COLO829 (cell line): ENCODE results near the gene GUCY1B1.

Experiments
- DNase-seq: peaks from one replicate; pipeline ENCODE4 v3.0.0; 2012; ENCODE audit warnings: low spot score

The GUCY1B1 gene

DNA sequence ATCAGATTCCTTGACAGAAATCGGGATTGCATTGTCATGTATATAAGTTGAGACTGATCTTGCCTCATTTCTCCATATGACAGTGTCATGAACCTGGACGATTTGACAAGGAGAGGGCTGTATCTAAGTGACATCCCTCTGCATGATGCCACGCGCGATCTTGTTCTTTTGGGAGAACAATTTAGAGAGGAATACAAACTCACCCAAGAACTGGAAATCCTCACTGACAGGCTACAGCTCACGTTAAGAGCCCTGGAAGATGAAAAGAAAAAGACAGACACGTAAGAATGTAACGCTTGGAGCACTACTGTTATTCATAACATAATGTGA lies 40.9 kb downstream of the GUCY1B1 start:
- no peak for DNase-seq

DNA sequence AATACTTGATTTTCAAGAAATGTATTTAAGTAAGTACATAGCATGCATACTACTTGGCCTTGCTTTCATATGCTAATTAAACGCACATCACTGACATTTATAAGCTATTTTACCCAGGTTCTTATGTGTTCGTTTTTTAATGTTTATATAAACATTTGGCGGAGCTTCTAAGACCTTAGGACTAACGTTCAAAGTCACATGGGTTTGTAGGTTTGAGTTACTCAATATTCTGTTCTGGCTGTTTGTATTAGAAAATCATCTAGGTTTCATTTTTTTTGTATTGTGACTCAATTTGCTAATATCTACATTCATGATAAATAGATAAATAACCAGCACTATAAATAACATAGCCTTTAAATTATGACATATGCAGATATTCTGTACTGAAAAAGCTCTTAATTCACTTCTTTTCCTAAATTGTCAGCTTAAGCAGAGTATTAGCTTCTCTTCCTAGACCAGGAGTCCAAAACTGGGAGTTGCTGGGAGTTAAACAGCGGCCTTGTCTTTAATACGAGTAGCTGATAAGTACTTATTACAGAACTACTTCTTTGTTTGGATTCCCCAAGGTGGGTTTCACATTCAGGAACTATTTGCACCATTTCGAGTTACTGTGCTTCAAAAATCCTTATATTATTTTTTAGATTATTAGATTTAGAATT lies 42.0 kb downstream of the GUCY1B1 start:
- DNase-seq, result no peak

DNA sequence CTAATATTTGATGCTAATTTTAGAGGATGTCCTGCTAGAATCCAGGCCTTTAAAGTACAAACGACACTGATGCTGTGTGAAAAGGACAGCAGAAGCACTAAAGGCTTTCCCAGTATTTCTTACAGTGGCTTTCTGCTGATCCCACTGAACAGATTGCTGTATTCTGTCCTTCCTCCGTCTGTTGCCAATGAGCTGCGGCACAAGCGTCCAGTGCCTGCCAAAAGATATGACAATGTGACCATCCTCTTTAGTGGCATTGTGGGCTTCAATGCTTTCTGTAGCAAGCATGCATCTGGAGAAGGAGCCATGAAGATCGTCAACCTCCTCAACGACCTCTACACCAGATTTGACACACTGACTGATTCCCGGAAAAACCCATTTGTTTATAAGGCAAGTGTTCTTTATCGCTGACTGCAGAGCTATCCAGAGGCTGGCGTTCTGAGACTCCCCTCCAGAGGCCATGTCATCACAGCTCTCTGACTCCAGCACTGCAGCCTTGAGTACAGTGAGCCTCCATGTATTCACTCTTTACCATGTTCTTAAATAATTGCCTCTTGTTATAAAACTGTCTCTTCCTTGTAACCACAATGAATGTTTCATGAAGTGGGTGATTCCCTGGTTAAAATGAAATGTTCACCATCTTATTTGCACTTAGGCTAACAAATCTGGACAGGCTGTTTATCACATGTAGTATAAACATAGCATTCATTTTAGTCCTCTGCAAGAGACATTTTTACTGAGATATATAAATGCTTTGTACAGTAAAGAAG lies 43.6 kb downstream of the GUCY1B1 start:
- DNase-seq, result no peak

DNA sequence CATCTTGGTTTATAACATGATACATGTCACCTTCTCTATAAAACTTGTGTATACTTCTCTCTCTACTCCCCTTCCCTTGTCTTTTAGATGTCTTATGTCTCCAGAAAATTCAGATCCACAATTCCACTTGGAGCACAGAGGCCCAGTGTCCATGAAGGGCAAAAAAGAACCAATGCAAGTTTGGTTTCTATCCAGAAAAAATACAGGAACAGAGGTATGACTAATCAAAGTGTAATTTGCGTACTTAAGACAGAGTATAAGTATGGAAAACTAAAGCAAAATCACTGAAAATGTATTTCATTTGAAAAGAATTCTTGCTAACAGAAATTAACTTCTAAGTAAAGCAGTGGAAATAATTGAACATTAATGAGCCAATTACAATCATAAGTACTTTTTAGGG lies 46.2 kb downstream of the GUCY1B1 start:
- DNase-seq, result peak; percentile 34

DNA sequence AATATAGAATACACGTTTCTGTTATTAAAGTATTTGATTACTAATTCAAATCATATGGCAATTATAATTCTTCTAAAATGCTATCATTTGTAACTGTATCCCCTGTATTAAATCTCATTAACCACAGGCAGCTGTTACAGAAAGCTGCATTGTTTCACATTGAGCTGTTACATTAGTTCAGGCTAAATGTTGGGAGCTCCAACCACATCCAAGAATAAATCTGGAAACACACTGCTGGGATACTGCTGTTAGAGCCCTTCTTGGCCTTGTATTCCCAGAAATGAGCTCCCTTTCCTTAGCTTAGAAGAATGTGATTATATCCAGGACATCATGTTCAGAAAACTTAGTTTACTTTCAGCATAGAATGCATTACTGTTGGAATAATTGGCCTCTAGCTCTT lies 48.2 kb downstream of the GUCY1B1 start:
- DNase-seq, result peak; percentile 45

DNA sequence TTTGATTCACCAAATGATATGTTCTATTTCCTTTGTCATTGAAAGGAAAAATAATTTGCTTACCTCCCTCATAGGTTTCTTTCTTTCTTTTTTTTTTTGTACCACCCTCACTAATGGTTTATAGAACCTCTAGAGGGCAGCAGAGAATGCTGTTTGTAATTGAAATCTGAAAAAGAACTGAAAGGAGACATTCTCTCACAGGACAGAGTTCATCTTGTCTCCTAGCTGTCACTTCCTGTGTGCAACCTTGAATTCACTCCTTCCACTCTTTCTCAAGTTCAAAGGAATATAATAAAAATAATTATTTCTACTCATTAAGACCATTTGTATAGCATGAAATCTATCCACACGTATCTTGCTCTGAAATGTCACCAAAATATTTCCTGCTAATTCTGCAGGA lies 51.0 kb downstream of the GUCY1B1 start:
- DNase-seq, result peak; percentile 93

DNA sequence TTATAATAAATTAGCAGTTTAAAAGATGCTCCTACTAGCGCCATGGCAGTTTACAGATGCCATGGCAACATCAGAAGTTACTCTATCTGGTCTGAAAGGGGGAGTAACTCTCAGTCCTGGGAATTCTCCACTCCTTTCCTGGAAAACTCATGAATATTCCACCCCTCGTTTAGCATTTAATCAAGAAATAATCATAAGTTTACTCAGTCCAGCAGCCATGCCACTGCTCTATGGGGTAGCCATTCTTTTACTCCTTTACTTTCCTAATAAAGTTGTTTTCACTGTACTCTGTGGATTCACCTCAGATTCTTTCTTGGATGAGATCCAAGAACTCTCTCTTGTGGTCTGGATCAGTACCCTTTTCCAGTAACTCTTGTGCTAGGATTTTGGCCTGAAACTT lies 52.3 kb downstream of the GUCY1B1 start:
- no peak for DNase-seq

DNA sequence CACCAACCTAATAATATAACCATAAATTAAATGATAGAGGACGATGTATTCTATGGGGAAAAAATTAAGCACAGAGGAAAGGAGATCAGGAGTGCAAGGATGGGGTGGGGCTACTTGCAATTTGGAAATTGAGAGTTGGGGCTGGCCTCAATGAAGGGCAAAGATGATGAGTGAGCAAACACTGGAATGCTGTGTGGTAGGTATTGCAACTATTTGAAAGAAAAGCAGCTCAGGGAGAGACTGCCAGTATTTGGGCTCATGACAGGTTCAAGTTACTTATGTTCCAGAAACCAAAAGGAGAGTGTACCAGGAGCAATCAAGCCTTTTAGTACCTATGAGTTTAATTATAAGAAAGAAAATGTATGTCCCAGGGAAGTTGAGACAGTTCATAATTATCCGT lies 59.8 kb downstream of the GUCY1B1 start:
- no peak for DNase-seq

DNA sequence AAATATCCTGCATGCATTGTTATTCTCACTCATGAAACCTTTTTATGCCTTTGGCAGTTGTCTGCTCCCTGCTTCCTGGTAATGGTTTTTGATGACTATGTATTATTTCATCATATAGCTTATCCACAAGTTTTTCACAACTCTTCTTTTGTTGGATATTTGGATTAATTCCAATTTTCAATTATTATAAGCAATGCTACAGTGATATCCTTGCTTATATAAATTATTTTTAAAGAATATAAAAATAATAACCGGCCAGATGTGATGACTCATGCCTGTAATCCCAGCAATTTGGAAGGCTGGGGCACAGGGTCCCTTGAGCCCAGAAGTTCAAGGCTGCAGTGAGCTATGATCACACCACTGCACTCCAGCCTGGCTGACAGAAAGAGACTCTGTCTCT lies 60.2 kb downstream of the GUCY1B1 start:
- no peak for DNase-seq

DNA sequence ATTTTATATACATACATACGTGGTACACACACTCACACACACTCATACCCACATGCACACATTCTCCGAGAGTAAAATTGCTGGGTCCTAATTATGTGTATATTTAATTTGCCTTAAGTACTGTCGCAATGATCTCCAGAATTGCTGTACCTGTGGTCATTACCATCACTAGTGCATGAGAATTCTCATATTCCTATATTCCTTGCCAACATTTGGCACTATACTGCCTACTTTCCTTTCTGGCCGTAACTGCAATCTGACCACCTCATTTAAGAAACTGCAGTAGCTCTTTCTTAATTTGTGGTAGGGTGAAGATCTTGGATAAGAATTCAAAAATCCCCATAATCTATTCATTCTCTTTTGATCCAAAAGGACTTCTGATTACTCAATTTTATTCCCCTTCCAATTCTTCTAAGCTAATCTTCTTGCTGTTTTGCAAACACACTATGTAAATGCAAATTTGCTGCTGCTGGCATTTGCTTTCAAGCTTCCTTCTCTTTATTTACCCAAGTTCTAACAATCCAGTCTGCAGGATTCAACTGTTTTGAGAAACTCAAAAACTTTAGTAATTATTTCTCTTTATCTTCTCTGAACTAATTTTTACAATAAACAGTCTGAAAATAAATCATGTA lies 62.2 kb downstream of the GUCY1B1 start:
- no peak for DNase-seq

DNA sequence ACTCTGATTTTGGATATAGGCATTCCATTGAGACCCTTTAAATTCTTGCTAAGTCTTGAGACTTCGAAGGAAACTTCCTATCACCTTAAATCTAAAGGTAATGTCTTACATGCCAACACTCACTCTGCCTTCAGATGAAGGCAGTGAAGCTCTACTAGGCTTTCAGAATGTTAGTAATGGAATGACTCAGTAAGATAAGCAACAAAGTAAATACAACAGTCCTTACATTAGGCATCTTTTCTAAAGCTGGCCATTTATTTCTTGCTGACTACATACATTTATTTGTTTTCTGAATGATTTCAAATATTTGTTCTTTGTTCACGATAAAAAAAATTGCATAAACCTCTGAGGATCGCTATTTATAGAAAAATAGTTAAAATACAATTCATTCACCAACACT lies 63.8 kb downstream of the GUCY1B1 start:
- DNase-seq, result no peak

DNA sequence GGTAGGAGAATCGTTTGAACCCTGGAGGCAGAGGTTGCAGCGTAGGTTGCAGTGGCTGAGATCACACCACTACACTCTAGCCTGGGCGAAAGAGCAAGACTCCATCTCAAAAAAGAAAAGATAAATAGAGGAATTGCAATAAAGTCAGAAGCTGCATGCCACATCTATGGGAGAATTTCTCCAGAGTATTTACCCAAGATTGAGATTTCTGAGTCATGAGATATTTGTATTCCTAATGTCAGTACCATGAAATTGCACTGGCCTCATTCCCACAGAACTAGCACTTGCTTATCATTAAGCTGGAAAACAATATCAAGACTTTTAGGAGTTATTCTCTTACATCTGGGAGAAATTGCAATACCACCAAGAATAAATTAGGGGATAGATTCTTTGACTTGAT lies 69.8 kb downstream of the GUCY1B1 start:
- DNase-seq, result no peak

DNA sequence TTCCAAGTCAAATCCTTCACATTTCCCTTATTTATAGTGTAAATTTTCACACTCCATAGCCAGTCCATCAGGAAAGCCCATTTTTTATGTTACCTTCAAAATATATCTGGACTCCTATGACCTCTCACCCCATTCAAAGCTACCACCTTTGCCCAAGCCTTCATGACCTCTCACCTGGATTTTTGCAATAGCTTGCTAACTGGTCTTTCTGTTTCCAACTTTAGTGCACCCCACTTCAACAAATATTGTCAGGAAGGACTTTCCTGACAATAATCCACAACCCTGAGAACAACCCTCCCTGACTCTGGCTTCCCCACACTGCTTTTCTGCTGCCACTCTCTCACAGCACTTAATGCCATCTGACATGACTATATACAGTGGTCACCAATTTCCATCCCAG lies 73.8 kb downstream of the GUCY1B1 start:
- no peak for DNase-seq

DNA sequence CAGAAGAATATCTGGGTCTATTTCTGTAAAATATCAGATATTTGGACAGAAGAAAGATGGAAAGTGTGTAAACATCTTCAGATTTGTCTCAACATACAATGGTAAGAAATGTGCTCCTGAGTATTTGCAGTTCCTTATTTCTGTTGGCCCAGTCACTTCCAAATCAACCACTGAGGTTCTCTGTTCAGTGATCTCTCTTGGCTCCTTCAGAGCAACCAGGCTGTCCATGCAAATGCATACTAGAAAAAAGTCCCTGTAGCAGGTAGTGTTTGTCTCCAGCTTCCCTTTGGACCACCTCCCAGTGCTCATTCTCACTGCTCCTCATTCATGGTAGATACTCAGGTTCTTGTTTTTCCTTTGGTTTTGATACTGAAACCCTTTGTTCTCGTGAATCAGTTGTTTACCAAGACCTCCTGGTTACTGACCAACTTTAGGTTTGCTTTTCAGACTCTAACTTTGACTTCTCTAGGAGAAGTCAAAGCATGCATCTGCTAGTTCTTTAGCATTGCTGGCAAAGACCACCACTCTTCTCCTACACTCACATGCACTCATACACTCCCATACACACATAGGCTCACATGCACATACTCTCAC lies 78.5 kb downstream of the GUCY1B1 start:
- DNase-seq, result no peak

DNA sequence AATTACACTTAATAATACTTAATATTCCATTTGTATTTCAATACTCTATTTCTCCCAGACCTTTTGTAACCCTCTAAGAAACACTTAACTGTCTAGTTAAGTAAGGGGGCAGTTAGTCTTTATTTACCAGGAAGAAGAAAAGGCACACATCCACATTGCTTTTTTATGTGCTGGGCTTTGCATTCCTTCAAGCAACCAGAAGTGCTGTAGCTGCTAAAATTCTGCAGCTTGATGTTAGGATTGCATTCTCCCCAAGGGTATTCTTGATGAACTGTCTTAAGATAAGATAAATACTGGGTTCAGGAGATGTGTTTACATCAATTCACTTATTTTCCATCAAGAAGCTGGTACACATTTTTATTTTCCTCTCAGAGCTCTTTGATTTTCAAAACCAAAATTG lies 83.3 kb downstream of the GUCY1B1 start:
- DNase-seq, result no peak

DNA sequence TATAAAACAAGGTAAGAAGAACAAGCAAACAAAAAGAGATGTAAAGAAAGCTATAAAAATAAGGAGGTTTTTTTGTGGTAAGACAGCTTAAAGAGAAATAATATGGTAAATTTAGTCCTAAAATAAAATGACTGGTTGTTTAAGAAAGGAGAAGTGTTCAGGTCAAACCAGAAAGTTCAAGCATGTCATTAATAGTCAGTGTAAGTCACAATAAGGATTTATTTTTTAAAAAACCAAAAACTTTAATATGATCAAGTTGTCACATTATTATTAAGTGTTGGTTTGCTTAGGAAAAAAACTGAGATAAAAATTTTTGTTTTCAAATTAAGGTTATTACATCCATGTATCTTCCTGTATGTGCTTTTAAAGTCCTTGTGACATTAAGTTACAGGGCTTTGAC lies 88.1 kb downstream of the GUCY1B1 start:
- DNase-seq, result no peak

DNA sequence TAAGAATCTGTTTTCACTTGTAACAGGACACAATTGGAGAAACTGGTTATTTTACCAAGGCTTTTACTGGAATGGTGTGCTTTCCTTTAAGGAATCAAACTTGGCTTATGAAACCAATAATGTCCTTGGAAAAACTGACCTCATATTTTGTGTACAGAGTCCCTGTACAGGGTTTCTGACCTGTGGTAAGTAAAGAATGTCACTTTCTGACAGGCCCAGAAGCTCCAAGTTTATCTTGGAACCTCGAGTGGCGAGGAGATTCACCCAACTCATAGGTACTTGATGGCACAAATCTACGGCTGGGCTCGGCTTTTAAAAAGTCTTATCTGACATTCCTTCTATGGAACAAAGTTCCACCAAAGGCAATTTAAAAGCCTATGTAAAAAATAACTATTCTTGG lies 90.2 kb downstream of the GUCY1B1 start:
- DNase-seq, result no peak

DNA sequence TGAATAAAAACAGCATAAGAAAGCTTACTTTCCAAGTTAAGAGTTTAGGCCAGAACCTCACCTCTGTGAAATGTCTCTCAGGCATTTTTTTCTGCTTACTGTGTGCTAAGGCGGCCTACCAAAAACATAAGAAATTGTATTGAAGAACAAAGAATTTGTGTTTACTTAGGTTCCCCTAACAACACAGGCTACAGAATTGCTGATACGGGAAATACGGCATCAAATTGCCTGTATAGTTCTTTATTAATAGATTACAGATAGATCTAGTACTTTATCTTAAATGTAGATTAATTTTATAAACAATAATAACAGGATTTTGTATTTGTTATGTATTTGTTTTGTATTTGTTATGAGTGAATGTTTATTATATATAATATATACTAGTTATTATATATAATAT lies 94.4 kb downstream of the GUCY1B1 start:
- DNase-seq, result no peak

DNA sequence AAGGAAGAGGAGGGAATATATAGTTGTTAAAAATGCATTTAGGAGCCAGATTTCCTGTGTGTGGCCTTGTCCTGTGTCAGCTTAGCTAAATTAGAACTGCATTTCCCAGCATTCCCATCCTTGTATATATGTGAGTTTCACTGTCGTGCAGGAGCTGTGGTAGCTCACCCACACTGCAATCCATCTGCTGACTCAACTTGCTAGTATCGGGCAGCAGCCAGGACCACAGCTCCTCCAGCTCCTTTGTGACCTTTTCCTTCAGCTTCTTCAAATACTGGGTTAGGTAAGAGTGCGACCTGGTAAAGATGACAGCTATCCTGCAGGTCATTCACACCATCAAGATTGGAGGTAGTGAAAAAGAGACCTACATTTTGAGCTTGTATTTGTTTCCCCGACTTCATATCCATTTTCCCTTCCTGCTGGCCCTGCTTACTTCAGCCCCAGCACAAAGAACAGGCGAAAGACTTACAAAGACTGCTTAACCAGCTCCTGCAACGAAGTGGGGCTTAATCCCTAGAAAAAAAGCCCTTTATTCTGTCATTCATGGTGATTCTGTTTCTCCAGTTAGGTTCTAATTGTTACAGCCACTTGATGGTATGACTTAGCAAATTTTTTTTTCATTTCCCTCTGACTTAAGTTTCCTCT lies 95.9 kb downstream of the GUCY1B1 start:
- DNase-seq, result no peak

DNA sequence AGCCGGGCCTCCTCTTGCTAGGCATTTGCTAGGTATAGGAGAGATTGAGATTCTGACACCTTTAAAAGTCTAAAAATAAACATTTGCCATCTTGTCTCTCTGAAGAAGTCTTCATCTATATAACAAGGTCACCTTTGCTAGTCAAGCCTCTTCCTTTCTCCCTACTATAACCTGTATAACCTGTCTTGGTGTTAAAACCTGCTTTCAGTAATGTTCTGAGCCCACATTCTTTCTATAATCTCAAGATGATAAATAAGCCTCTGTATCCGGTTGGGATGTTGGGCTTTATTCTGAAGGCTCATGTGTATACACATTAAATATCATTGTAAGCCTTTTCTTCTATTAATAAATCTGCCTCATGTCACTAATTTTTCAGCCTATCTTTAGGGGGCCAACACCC lies 97.1 kb downstream of the GUCY1B1 start:
- no peak for DNase-seq
